ENCODE data around the gene DAAM1.

DNA sequence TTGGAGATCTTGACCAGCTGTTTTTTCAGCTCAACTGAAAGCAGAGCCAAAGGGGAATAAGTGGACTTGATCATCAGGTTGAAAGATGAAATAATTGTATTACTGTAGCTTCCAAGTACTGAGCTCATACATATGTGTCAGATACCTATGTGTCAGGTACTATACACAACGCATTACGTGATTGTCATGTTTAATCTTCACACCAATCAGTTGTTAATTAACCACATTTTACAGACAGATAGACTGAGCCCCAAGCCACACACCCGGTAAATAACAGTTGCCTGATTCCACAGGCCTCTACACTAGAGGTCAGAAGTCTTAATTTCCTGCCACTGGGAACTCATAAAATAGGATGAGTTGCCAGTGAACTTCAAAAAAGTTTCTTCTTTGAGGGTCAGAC, 148.2 kb downstream of the DAAM1 start:
- TF ChIP-seq ELK1 (IDR thresholded peaks at IDR 0.05; ENCODE audit: low read depth, low read length) (no peak), CTCF (IDR thresholded peaks at IDR 0.05) (no peak), ESRRA (IDR thresholded peaks at IDR 0.05; ENCODE audit: borderline replicate concordance, low read length) (no peak), POLR2A (IDR thresholded peaks at IDR 0.05; ENCODE audit: low read length) (no peak), BHLHE40 (IDR thresholded peaks at IDR 0.05; ENCODE audit: low read depth, low read length) (no peak), REST (IDR thresholded peaks at IDR 0.05) (no peak), CHD2 (IDR thresholded peaks at IDR 0.05; ENCODE audit: low read length, partially characterized antibody) (no peak), RAD21 (conservative IDR thresholded peaks at IDR 0.05 in 1 of 2, IDR thresholded peaks at IDR 0.05 in 1 of 2) (no peak), TP53 (CRISPR knock-in tag; IDR thresholded peaks at IDR 0.05) (no peak), ZC3H11A (IDR thresholded peaks at IDR 0.05) (no peak), MAZ (IDR thresholded peaks at IDR 0.05; ENCODE audit: borderline replicate concordance, low read depth, low read length) (no peak), PHF8 (IDR thresholded peaks at IDR 0.05; ENCODE audit: borderline replicate concordance, low read depth) (no peak)
- TF ChIP-seq, protein P1, sequence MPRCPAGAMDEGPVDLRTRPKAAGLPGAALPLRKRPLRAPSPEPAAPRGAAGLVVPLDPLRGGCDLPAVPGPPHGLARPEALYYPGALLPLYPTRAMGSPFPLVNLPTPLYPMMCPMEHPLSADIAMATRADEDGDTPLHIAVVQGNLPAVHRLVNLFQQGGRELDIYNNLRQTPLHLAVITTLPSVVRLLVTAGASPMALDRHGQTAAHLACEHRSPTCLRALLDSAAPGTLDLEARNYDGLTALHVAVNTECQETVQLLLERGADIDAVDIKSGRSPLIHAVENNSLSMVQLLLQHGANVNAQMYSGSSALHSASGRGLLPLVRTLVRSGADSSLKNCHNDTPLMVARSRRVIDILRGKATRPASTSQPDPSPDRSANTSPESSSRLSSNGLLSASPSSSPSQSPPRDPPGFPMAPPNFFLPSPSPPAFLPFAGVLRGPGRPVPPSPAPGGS (IDR thresholded peaks at IDR 0.05): no peak
- TF ChIP-seq, protein P2, sequence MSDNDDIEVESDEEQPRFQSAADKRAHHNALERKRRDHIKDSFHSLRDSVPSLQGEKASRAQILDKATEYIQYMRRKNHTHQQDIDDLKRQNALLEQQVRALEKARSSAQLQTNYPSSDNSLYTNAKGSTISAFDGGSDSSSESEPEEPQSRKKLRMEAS (IDR thresholded peaks at IDR 0.05): no peak

Measured in A549 (cell line).